SK-N-MC (cell line): ENCODE measurements around the gene SFXN2.
"Not testable (repeated sequence)": the region's sequence is repeated elsewhere in the genome, so short reads cannot be mapped to it uniquely, and the experiment has no call there.

Source experiments
- DNase-seq: peaks from one replicate; pipeline ENCODE4 v3.0.0-alpha.2; 2011; ENCODE audit warnings: low read depth, low spot score
- H3K27ac ChIP-seq: fragments of 200-600 bp; sonication (generic); 2 replicates; pipeline ENCODE4 v1.5.1; 2016; ENCODE audit warnings: mixed run types
- H3K36me3 ChIP-seq: fragments of 200-600 bp; sonication (generic); 2 replicates; pipeline ENCODE4 v1.6.1; 2017; ENCODE audit warnings: antibody characterized with exemption, low read length, mixed read lengths; ENCODE audit not compliant: insufficient read depth
- H3K4me3 ChIP-seq: fragments of 200-600 bp; sonication (generic); 2 replicates; pipeline ENCODE4 v1.5.1; 2016
- H3K9ac ChIP-seq: fragments of 200-600 bp; sonication (generic); 2 replicates; pipeline ENCODE4 v1.8.0; 2017; ENCODE audit warnings: mixed run types, mixed read lengths; ENCODE audit not compliant: insufficient read length
- H3K9me3 ChIP-seq: fragments of 200-600 bp; sonication (generic); 2 replicates; pipeline ENCODE4 v1.6.1; 2017; ENCODE audit warnings: low read depth, mild to moderate bottlenecking, antibody characterized with exemption, low read length, moderate library complexity, mixed read lengths
- EZH2 ChIP-seq: fragments of 200-600 bp; sonication (generic); IDR thresholded peaks from one replicate; pipeline ENCODE4 v1.6.1; 2017; ENCODE audit warnings: antibody characterized with exemption
- FOXP2 ChIP-seq: optimal IDR thresholded peaks from 2 replicates; pipeline ENCODE3; 2011; ENCODE audit warnings: mild to moderate bottlenecking, moderate library complexity; ENCODE audit not compliant: insufficient read depth; ENCODE audit errors: extremely low read length, control extremely low read depth
- POLR2AphosphoS5 ChIP-seq: IDR thresholded peaks from 2 replicates; pipeline ENCODE4 v1.6.1; 2012; ENCODE audit warnings: mild to moderate bottlenecking, low read depth, low read length, borderline replicate concordance

SFXN2 gene

DNA sequence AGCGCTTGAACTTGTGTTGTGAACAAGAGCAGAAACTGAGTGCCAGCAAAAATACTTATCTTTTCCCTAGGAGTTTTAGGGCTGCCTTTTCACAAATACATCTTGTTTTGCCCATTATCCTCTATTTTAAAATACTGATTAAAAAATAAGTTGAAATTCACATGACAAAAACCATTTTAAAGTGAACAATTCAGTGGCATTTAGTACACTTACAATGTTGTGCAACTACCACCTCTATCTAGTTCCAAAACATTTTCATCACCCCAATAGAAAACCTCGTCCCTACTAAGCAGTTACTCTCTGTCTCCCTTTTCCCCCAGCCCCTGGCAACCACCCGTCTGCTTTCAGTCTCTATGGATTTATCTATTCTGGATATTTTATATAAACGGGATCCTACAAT is 30.7 kb downstream of the SFXN2 start:
- Histone ChIP-seq H3K36me3 (no peaks in the 10 kb centered on the region), H3K9me3 (no peaks in the 10 kb centered on the region), H3K27ac (no peak overlapping the region), H3K9ac (no peak overlapping the region), H3K4me3 (peak overlapping the region; percentile 80)
- DNase-seq: no peak
- TF ChIP-seq EZH2 (no peak), FOXP2 (no peak)

DNA sequence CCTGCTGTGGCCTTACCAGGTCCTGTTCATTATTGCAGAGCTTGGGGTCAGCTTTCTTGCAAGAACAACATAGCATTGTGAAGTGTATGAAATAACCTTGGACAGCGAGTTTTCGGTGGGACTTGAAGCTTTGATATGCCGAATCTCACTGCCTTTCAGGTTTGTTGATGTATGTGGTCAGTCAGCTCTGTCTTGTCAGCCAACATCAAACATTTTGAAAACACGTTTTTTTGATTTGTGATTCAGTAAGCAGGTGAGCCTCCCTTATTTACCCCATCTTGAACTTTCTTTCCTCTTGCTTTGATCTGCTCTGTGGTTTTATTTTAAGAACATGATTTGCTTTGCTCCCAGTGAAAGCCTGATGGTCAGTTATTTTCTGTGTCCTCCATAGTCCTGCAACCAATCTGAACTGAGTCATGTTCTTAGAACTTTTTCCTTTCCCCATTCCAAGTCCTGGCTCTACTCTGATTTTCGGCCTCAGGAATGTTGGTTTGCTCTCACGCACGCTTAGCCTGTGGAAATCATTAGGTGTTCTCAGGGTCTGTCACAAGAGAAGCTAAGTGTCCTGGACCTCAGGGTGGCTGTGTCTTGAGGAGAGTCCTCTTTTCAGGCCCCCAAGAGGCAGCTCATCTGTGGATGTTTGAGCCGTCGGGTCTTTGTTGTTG is 38.0 kb downstream of the SFXN2 start:
- no peak for DNase-seq
- TF ChIP-seq EZH2: no peak
- TF ChIP-seq POLR2AphosphoS5: no peak
- TF ChIP-seq FOXP2: no peak
- no peak overlapping the region for H3K27ac ChIP-seq
- H3K9ac ChIP-seq: no peak overlapping the region
- H3K36me3 ChIP-seq: no peaks in the 10 kb centered on the region
- no peak overlapping the region for H3K4me3 ChIP-seq
- no peaks in the 10 kb centered on the region for H3K9me3 ChIP-seq

DNA sequence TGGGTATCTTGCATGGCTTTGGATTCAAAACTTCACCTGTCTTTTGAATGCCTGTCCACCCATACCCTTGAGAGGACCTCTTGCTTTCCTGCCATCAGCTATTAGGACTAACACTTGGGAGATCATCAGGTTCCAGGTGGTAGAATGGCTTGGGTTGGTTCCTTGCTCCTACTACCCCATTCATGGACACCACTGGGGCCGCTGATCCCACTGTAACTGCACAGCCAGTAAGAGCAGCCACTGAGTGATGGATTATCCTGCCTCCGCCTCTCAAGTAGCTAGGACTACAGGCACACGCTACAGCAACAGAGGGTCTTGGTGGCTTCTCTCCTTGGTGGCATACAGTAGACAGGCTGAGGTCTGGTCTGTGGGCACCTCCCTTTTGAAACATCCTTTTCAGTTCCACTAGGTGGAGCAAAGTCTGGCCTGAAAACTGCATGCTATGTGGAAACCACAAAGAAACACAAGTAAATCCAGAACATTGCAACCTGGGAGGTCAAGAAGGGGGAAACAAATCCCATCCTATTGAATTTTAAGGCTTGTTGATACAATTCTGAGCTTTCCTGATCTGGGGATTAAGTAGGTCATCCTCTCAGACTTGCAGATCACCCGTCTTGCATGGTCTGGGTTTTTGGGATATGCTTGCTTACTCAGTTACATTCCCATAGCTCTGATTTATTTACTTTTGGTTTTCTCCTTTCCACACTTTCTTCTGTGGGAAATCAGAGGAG is 38.7 kb downstream of the SFXN2 start:
- Histone ChIP-seq H3K27ac (peak overlapping the region; percentile 54; the same call in 1 of the 2 replicates), H3K9ac (no peak overlapping the region), H3K4me3 (no peak overlapping the region), H3K9me3 (no peaks in the 10 kb centered on the region), H3K36me3 (no peaks in the 10 kb centered on the region)
- no peak for DNase-seq
- no peak for TF ChIP-seq EZH2
- no peak for TF ChIP-seq FOXP2
- no peak for TF ChIP-seq POLR2AphosphoS5

DNA sequence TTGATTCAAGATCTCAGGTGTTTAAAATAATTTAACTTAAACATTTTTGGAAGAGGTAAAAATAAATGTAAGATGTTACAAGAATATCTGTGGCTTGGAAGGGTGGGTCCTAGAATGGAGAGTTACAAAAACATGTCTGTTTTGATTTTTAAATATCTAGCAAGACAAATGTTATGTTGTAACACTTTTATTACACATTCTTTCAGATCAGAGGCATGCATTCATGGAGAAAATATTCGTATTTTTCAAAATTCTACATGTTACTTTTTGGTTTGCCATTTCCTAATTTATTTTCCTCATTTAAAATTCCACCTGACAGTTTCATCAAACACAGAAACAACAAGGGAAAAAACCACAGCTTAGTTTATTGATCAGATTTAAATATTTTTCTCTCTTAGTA is 39.3 kb downstream of the SFXN2 start:
- no peak overlapping the region for H3K4me3 ChIP-seq
- no peak for DNase-seq
- no peak overlapping the region for H3K9ac ChIP-seq
- TF ChIP-seq FOXP2 (no peak), EZH2 (no peak), POLR2AphosphoS5 (no peak)
- H3K27ac ChIP-seq: peak overlapping the region; percentile 54; the same call in 1 of the 2 replicates
- H3K36me3 ChIP-seq: no peaks in the 10 kb centered on the region
- H3K9me3 ChIP-seq: no peaks in the 10 kb centered on the region

DNA sequence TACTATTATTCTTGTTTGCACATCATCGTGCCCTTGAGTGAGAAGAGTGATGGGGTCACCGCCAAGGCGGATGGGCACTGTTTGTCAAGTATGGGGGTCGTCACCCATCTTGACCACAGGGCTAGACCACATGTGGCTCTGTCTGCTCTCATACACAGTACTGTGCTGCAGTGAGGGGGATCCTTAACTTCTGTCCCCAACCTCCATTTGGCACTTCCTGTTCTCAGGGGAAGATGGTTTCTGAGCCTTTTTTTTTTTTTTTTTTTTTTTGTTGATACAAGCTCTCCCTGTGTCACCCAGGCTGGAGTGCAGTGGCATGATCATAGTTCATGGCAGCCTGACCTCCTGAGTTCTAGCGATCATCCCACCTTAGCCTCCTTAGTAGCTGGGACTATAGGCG is 42.9 kb downstream of the SFXN2 start:
- no peak overlapping the region for H3K9ac ChIP-seq
- TF ChIP-seq FOXP2: no peak
- TF ChIP-seq EZH2: no peak
- no peak for TF ChIP-seq POLR2AphosphoS5
- no peak overlapping the region for H3K4me3 ChIP-seq
- H3K9me3 ChIP-seq: no peaks in the 10 kb centered on the region
- DNase-seq: no peak
- no peaks in the 10 kb centered on the region for H3K36me3 ChIP-seq
- no peak overlapping the region for H3K27ac ChIP-seq

DNA sequence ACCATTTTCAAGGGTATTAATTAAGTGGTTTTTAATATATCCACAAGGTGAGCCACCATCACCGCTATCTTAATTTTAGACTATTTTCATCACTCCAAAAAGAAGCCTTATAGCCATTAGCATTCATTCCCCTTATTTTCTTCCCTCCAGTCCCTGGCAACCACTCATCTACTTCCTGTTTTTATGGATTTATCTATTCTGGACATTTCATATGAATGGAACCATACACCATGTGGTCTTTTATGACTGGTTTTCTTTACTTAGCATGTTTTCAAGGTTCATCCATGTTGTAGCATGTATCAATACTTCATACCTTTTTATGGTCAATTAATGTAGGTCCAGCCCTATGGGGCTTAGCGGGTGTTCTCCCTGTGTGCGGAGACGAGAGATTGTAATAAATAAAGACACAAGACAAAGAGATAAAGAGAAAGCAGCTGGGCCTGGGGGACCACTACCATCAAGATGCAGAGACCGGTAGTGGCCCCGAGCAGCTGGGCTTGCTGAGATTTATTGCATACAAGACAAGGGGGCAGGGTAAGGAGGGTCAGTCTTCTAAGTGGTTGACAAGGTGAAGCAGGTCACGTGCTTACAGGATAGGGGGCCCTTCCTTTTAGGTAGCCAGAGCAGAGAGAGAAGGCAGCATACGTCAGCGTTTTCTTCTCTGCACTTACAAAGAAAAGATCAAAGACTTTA is 44.0 kb downstream of the SFXN2 start:
- Histone ChIP-seq H3K27ac (no peak overlapping the region), H3K9ac (no peak overlapping the region), H3K4me3 (no peak overlapping the region), H3K36me3 (no peaks in the 10 kb centered on the region), H3K9me3 (no peaks in the 10 kb centered on the region)
- TF ChIP-seq POLR2AphosphoS5: no peak
- no peak for TF ChIP-seq FOXP2
- no peak for TF ChIP-seq EZH2
- no peak for DNase-seq

DNA sequence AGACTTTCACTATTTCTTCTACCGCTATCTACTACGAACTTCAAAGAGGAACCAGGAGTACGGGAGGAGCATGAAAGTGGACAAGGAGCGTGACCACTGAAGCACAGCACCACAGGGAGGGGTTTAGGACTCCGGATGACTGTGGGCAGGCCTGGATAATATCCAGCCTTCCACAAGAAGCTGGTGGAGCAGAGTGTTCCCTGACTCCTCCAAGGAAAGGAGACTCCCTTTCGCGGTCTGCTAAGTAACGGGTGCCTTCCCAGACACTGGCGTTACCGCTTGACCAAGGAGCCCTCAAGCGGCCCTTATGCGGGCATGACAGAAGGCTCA is 44.5 kb downstream of the SFXN2 start:
- H3K27ac ChIP-seq, H3K36me3 ChIP-seq, H3K9me3 ChIP-seq, DNase-seq, H3K9ac ChIP-seq, H3K4me3 ChIP-seq: not testable (repeated sequence)

DNA sequence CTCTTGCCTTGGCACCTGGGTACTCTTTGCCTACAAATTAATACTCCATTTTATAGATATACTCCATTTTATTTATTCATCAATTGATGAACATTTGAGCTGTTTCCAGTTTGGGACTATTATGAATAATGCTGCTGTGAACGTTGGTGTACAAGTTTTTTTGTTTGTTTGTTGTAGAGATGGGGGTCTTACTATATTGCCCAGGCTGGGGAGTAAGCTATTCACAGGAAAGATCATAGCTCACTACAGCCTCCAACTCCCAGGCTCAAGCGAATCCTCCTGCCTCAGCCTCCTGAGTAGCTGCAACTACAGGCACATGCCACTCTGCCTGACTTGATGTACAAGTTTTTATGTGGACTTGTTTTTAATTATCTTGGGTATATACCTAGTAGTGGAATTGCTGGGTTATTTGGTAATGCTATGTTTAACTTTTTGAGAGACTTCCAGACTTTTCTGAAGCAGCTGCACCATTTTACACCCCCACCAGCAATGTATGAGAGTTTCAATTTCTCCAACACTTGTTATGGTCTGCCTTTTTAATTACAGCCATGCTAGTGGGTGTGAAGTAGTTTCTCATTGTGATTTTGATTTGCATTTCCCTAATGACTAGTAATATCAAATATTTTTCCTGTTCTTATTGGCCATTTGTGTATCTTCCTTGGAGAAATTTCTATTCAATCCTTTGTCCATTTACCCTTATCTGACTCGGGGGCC is 45.2 kb downstream of the SFXN2 start:
- Histone ChIP-seq H3K4me3 (no peak overlapping the region), H3K9ac (no peak overlapping the region), H3K27ac (no peak overlapping the region), H3K36me3 (no peaks in the 10 kb centered on the region), H3K9me3 (no peaks in the 10 kb centered on the region)
- no peak for DNase-seq
- no peak for TF ChIP-seq FOXP2
- TF ChIP-seq EZH2: no peak
- no peak for TF ChIP-seq POLR2AphosphoS5

DNA sequence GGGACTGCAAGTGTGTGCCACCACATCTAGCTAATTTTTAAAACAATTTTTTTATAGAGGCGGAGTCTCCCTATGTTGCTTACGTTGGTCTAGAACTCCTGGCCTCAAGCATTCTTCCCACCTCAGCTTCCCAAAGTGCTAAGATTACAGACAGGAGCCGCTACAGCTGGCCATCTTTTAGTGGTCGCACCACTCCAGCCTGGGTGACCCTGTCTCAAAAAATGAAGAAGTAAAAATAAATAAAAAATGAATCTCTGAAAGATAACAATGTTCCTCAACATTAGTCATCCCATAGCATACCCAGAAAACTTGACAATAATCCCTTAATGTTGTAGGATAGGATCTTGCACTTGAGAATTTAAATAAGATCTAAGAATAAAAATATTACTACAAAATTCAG is 47.5 kb downstream of the SFXN2 start:
- H3K36me3 ChIP-seq: no peaks in the 10 kb centered on the region
- no peaks in the 10 kb centered on the region for H3K9me3 ChIP-seq
- no peak for DNase-seq
- H3K27ac ChIP-seq: no peak overlapping the region
- TF ChIP-seq EZH2 (no peak), FOXP2 (no peak), POLR2AphosphoS5 (no peak)
- no peak overlapping the region for H3K4me3 ChIP-seq
- no peak overlapping the region for H3K9ac ChIP-seq
